Common myeloid progenitor, CD34-positive (primary cell): ENCODE measurements around the gene GPR31.
"Not testable (repeated sequence)": the region's sequence is repeated elsewhere in the genome, so short reads cannot be mapped to it uniquely, and the experiment has no call there.

Source experiments
- CTCF ChIA-PET: fragments of 350-600 bp; sonication (Branson Sonifier 250); formaldehyde crosslinking; loops from one replicate; lab custom pipeline; 2021; ENCODE audit warnings: antibody characterized with exemption; lab: Charles Lee
- POLR2A ChIA-PET: fragments of 350-600 bp; sonication (Branson Sonifier 250); formaldehyde crosslinking; loops from one replicate; lab custom pipeline; 2021; ENCODE audit warnings: antibody characterized with exemption; lab: Charles Lee
- DNase-seq, 3 donors: peaks; one replicate each; pipeline versions ENCODE4 v3.0.0 to v3.0.0-alpha.2; 2013
- H3K27ac ChIP-seq, 2 experiments: 1 replicate in 1 of 2; 2 replicates in 1 of 2; pipeline ENCODE4 v1.7.0; 2013; ENCODE audit warnings: inconsistent platforms in 2 of 2, low read length in 2 of 2, mild to moderate bottlenecking in 2 of 2, low read depth in 1 of 2, moderate library complexity in 1 of 2; ENCODE audit not compliant: severe bottlenecking in 2 of 2, insufficient read depth in 1 of 2, poor library complexity in 1 of 2
- H3K27me3 ChIP-seq, 5 experiments: replicated peaks in 2 of 5; 1 replicate in 3 of 5; 2 replicates in 2 of 5; pipeline versions ENCODE4 v1.6.1 to v1.7.0; 2013; ENCODE audit warnings: low read length in 4 of 5, mild to moderate bottlenecking in 2 of 5, moderate library complexity in 2 of 5, inconsistent platforms in 1 of 5; ENCODE audit not compliant: insufficient read depth in 5 of 5, control insufficient read depth in 4 of 5
- H3K36me3 ChIP-seq, 4 experiments: 1 replicate in 2 of 4; 2 replicates in 2 of 4; pipeline versions ENCODE4 v1.6.1 to v1.7.0; 2013; ENCODE audit warnings: low read length in 3 of 4, control low read depth in 1 of 4, mild to moderate bottlenecking in 1 of 4; ENCODE audit not compliant: control insufficient read depth in 4 of 4, insufficient read depth in 4 of 4
- H3K4me1 ChIP-seq, 4 experiments: 1 replicate in 3 of 4; 2 replicates in 1 of 4; pipeline versions ENCODE4 v1.6.1 to v1.7.1; 2013; ENCODE audit warnings: low read length in 3 of 4, mild to moderate bottlenecking in 3 of 4, control low read depth in 1 of 4, inconsistent platforms in 1 of 4, moderate library complexity in 1 of 4; ENCODE audit not compliant: control insufficient read depth in 4 of 4, insufficient read depth in 4 of 4; ENCODE audit errors: control extremely low read depth in 1 of 4
- H3K4me3 ChIP-seq, 7 experiments: 1 replicate in 4 of 7; 2 replicates in 3 of 7; pipeline versions ENCODE4 v1.5.1 to v1.7.0; 2013; ENCODE audit warnings: mild to moderate bottlenecking in 7 of 7, low read length in 6 of 7, moderate library complexity in 6 of 7, inconsistent platforms in 2 of 7, low read depth in 2 of 7, control low read depth in 1 of 7; ENCODE audit not compliant: insufficient read depth in 4 of 7, control insufficient read depth in 1 of 7; ENCODE audit errors: extremely low read depth in 1 of 7
- H3K9me3 ChIP-seq, 5 experiments: 1 replicate in 4 of 5; 2 replicates in 1 of 5; pipeline versions ENCODE4 v1.6.1 to v1.7.1; 2013; ENCODE audit warnings: low read length in 4 of 5, mild to moderate bottlenecking in 2 of 5, inconsistent platforms in 1 of 5, low read depth in 1 of 5, moderate library complexity in 1 of 5; ENCODE audit not compliant: control insufficient read depth in 4 of 5, insufficient read depth in 2 of 5; ENCODE audit errors: control extremely low read depth in 1 of 5
- WGBS: methylation state at CpG from one replicate; pipeline ENCODE4 v1.1.5; 2013; ENCODE audit not compliant: insufficient coverage; 5-methylcytosine and 5-hydroxymethylcytosine counted together

GPR31 gene

DNA sequence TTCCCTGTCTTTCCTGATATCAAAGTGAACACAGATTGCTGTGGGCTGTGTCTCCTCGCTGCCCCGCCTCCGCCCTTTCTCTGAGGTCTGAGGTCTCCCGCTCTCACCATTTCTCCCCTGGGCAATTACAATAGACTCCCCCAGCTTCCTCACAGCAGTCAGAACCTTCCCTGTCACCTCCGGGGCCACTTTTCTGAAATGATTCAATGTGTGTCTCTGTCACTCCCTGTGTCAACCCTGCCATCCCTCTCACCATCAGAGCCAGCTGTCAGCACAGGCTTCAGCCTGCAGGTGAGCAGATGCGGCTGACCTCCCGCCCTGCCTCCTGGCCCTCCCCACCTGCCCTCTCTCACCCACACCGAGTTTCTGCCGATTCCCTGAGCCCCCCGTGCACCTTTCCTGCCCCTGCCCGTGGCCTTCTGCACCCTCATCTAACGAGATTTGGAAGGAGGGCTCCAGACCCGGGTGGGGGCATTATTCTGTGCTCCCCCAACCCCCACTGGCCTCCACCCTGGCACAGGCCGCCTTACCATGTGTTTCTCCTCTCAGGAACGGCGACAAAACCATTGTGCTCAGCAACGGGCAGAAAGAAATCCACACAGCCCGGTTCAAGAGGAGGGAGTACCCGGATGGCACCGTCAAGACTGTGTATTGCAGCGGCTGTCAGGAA, 38.3 kb upstream of the GPR31 start:
- H3K36me3 ChIP-seq, POLR2A ChIA-PET, H3K9me3 ChIP-seq, DNase-seq, CTCF ChIA-PET, H3K4me3 ChIP-seq, H3K4me1 ChIP-seq, H3K27ac ChIP-seq: not testable (repeated sequence)
- H3K27me3 ChIP-seq = peaks cover 0 to 16% (median 3%) of the 10 kb centered on the region in 5 experiments
- 40% methylated on average over 2 of the region's 21 CpGs for WGBS

DNA sequence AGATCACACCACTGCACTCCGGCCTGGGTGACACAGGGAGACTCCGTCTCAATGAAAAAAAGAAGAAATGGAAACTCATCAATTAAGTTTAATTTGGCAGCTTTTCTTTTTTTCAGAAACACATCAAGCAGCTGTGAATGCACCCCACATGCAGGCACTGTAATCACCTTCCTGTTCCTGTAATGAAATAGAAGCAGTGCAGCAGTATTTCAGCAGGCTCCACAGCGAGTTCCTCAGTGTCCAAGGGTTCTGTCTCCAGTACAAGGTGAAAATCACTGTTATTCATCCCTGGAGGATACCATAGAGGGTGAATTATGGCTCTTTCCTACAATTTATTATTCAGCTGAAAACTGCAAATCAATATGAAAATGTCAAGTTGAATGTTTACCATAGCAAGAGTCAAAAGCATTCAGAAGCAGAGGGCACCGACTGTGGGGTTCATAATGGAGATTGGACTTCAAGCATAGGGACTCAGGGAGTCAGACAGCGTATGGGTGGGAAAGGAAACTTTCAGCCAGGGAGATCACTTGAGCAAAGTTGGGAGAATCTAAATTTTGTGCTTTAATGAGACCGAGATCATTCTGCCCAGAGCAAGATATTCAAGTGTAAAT, 35.8 kb upstream of the GPR31 start:
- H3K36me3 ChIP-seq, H3K27ac ChIP-seq, H3K4me1 ChIP-seq, H3K4me3 ChIP-seq, CTCF ChIA-PET, DNase-seq, H3K9me3 ChIP-seq, POLR2A ChIA-PET: not testable (repeated sequence)
- H3K27me3 ChIP-seq = peaks cover 0 to 12% (median 3%) of the 10 kb centered on the region in 5 experiments
- WGBS = 100% methylated on average over 4 of the region's 6 CpGs

- WGBS = 98% methylated on average over 6 of the region's 8 CpGs
- CTCF ChIA-PET, H3K27me3 ChIP-seq, H3K27ac ChIP-seq, DNase-seq, H3K4me3 ChIP-seq, POLR2A ChIA-PET, H3K9me3 ChIP-seq, H3K36me3 ChIP-seq, H3K4me1 ChIP-seq: not testable (repeated sequence)
These were observed 33.3 kb upstream of the GPR31 start for GRCh38 chr6:167191043-167191583.

- WGBS = 88% methylated on average over 2 of the region's 9 CpGs
- CTCF ChIA-PET, POLR2A ChIA-PET: not testable (repeated sequence)
These were observed 29.5 kb upstream of the GPR31 start for GRCh38 chr6:167187275-167187674.

GRCh38 chr6:167185101-167185500, 27.3 kb upstream of the GPR31 start:
- H3K4me1 ChIP-seq, DNase-seq, H3K36me3 ChIP-seq, H3K4me3 ChIP-seq, H3K27ac ChIP-seq, H3K27me3 ChIP-seq, POLR2A ChIA-PET, H3K9me3 ChIP-seq: not testable (repeated sequence)
- WGBS = 83% methylated on average over 1 of the region's 3 CpGs
- CTCF ChIA-PET = interaction anchor here (1.5 kb wide), 1 partner anchor 105 kb away, joined by 3 read pairs; no protein-coding TSS in a partner anchor

More at GRCh38 chr6:167187275-167187674, 29.5 kb upstream of the GPR31 start:
- not testable (repeated sequence) for H3K4me3 ChIP-seq, DNase-seq, H3K4me1 ChIP-seq, H3K9me3 ChIP-seq, H3K27me3 ChIP-seq, H3K27ac ChIP-seq, H3K36me3 ChIP-seq

- no CpG with 5 or more reads among the region's 8 CpGs for WGBS
- H3K27ac ChIP-seq, CTCF ChIA-PET, DNase-seq, H3K9me3 ChIP-seq, H3K36me3 ChIP-seq, H3K27me3 ChIP-seq, POLR2A ChIA-PET, H3K4me1 ChIP-seq, H3K4me3 ChIP-seq: not testable (repeated sequence)
These were observed 25.1 kb upstream of the GPR31 start for GRCh38 chr6:167182913-167183314.

DNA sequence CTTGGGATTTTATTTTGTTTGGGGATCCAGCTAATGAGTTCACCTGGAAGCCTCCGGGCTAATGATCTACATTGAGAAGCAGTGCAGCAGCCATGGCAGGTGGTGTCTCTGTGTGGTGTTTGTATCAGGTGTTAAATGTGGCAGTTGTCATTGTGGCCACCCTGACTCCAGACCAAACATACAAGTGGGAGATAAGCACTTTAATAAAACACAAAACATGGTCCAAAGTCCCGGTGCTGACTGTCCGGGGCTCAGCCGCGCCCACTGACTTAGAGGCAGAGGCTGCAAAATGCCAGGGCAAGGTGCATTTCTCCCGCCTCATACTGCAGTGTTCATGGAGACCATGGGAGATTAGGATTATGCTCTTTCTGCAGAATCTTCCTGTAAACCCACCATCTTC, 23.6 kb upstream of the GPR31 start:
- POLR2A ChIA-PET, H3K27me3 ChIP-seq, DNase-seq, H3K27ac ChIP-seq, H3K4me1 ChIP-seq, H3K9me3 ChIP-seq, H3K4me3 ChIP-seq, CTCF ChIA-PET, H3K36me3 ChIP-seq: not testable (repeated sequence)
- no CpG with 5 or more reads among the region's 6 CpGs for WGBS
